GM12891 (cell line): ENCODE data around the gene FABP6. TPM values are rescaled to one million over a fixed set of nuclear protein-coding genes. Genes with fewer than 3 reads are reported as not detected.

Source experiments
- DNase-seq: peaks from one replicate; pipeline ENCODE4 v3.0.0; 2011; ENCODE audit warnings: low spot score; ENCODE audit not compliant: insufficient read length
- FAIRE-seq: peaks from 2 replicates; lab custom pipeline; 2011; peaks lifted over from hg19 to GRCh38; lab: Jason Lieb, UNC
- PAX5 ChIP-seq: IDR thresholded peaks from 2 replicates; pipeline ENCODE4 v1.6.1; 2011; ENCODE audit warnings: low read length, moderate library complexity, mild to moderate bottlenecking; ENCODE audit not compliant: insufficient read depth, severe bottlenecking
- POLR2A ChIP-seq: IDR thresholded peaks from 2 replicates; pipeline ENCODE4 v1.6.1; 2011; ENCODE audit warnings: low read depth, low read length, control low read depth
- POLR2AphosphoS5 ChIP-seq: IDR thresholded peaks from 2 replicates; pipeline ENCODE4 v1.6.1; 2011; ENCODE audit warnings: low read depth, low read length, control low read depth
- POU2F2 ChIP-seq: IDR thresholded peaks from 2 replicates; pipeline ENCODE4 v1.6.1; 2011; ENCODE audit warnings: low read depth, mild to moderate bottlenecking, control low read depth, low read length, moderate library complexity
- SPI1 ChIP-seq: IDR thresholded peaks from 2 replicates; pipeline ENCODE4 v1.6.1; 2011; ENCODE audit warnings: low read depth, low read length, control low read depth
- TAF1 ChIP-seq: IDR thresholded peaks from 2 replicates; pipeline ENCODE4 v1.6.1; 2011; ENCODE audit warnings: low read depth, low read length, control low read depth
- polyA plus RNA-seq: library from polyadenylated mRNA; unstranded; fragments of >200 nt; gene quantifications from one replicate; pipeline ENCODE4 v1.2.1, GENCODE V29; 2012; ENCODE audit warnings: low read depth, missing spikeins, inconsistent platforms; ENCODE audit not compliant: missing spikeins

The FABP6 gene, protein sequence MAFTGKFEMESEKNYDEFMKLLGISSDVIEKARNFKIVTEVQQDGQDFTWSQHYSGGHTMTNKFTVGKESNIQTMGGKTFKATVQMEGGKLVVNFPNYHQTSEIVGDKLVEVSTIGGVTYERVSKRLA
- polyA plus RNA-seq, result 13.0 TPM

DNA sequence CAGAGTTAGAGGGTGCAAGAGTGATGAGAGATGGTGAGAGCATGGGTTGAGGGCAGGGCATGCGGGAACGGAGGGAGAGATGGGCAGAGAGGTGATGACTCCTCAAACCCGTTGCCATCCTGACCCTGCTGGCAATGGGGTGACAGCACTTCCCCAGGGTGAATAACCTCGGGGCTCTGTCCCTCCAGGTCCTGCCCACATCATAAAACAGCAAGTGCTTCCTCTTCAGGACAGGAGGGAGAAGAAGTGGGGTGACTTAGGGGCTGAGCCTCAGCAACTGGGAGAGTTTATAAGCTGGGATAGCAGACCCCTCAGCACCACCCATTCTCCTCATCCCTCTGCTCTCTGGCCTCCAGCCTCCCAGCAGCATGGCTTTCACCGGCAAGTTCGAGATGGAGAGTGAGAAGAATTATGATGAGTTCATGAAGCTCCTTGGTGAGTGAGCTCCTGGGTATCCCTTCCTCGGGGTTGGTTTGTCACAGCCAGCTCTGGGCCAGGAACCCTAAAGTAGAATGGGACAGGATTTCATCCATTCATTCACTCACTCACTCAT, at the start of gene FABP6:
TSS of gene FABP6 (plus strand) at position 317 of the 553 bp plus-strand sequence. CDS start at position 369, 52 bp downstream.
- no peak for TF ChIP-seq SPI1
- no peak for TF ChIP-seq POLR2A
- no peak for TF ChIP-seq PAX5
- no peak for TF ChIP-seq TAF1
- TF ChIP-seq POLR2AphosphoS5, result no peak
- TF ChIP-seq POU2F2, result no peak
- no peak for FAIRE-seq

DNA sequence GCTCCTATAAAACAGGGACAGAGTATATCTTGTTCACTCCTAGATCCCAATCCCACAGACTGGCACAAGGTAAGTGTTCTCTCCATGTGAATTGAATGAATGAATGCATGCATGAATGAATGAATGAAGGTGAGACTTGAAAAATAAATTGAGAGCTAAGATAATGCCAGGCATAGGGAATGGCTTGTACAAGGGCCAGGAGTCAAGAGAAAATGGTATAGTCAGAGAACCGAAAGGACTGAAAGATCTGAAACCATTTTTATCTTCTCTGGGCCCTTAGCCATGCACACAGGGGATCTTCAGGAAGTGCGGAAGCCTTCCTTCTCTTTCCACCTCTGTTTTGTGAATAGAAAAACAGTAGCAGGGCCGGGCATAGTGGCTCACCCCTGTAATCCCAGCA, 48.4 kb upstream of the FABP6 start:
- DNase-seq (no peak), FAIRE-seq (no peak)

More for the DNA sequence above, at the start of gene FABP6:
- no peak for DNase-seq

GRCh38 chr5:160181965-160182622, 47.2 kb upstream of the FABP6 start:
- DNase-seq (no peak), FAIRE-seq (no peak)
- TF ChIP-seq POU2F2 (no peak), PAX5 (no peak), SPI1 (no peak), POLR2A (no peak), TAF1 (no peak), POLR2AphosphoS5 (no peak)

More for the DNA sequence above, 48.4 kb upstream of the FABP6 start:
- TF ChIP-seq POLR2A (no peak), SPI1 (no peak), POU2F2 (no peak), POLR2AphosphoS5 (no peak), PAX5 (no peak), TAF1 (no peak)

DNA sequence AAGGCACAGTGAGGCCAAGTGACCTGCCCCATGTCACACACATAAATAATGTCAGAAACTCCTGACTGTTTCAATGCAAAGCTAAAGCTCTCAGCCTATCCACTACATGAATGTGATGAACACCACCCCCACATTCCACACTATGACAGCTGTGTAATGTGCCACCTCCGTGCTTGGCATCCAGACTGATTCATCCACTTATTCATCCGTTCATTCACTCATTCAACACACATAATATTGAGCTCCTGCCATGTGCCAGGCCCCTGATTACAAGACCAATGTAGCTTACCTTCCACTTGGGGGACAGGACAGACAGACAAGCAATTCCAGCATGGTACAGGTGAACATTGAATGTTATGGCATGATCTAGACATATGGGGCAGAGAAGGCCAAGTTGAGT, 46.2 kb upstream of the FABP6 start:
- DNase-seq, result no peak
- TF ChIP-seq TAF1 (no peak), PAX5 (no peak), POU2F2 (no peak), POLR2A (no peak), POLR2AphosphoS5 (no peak), SPI1 (no peak)
- FAIRE-seq, result no peak

GRCh38 chr5:160185626-160186360, 43.5 kb upstream of the FABP6 start:
- no peak for TF ChIP-seq POU2F2
- no peak for TF ChIP-seq POLR2A
- TF ChIP-seq POLR2AphosphoS5, result no peak
- no peak for TF ChIP-seq SPI1
- TF ChIP-seq TAF1, result no peak
- no peak for TF ChIP-seq PAX5
- no peak for DNase-seq
- no peak for FAIRE-seq

- no peak for FAIRE-seq
- no peak for DNase-seq
- TF ChIP-seq TAF1, result no peak
- no peak for TF ChIP-seq POLR2AphosphoS5
- TF ChIP-seq POLR2A, result no peak
- no peak for TF ChIP-seq SPI1
- no peak for TF ChIP-seq POU2F2
- TF ChIP-seq PAX5, result no peak
Observed at GRCh38 chr5:160186480-160186879, 42.8 kb upstream of the FABP6 start.

DNA sequence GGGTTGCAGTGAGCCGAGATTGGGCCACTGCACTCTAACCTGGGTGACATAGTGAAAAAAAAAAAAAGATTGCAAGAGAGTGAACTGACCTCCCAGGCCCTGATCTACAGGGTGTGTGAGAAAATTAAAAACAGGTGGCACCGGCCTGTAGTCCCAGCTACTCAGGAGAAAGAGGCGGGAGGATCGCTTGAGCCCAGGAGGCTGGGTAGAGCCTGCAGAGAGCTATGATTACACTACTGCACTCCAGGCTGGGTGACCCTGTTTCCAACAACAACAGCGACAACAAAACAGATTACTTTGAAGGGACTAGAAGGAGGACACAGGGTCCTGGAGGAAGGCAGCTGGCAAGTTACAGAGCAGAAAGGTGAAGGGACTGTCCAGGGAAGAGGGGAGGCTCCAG, 42.2 kb upstream of the FABP6 start:
- TF ChIP-seq PAX5, result no peak
- TF ChIP-seq TAF1, result no peak
- no peak for TF ChIP-seq POLR2A
- no peak for TF ChIP-seq POU2F2
- TF ChIP-seq SPI1, result no peak
- TF ChIP-seq POLR2AphosphoS5, result no peak
- DNase-seq (no peak), FAIRE-seq (no peak)

DNA sequence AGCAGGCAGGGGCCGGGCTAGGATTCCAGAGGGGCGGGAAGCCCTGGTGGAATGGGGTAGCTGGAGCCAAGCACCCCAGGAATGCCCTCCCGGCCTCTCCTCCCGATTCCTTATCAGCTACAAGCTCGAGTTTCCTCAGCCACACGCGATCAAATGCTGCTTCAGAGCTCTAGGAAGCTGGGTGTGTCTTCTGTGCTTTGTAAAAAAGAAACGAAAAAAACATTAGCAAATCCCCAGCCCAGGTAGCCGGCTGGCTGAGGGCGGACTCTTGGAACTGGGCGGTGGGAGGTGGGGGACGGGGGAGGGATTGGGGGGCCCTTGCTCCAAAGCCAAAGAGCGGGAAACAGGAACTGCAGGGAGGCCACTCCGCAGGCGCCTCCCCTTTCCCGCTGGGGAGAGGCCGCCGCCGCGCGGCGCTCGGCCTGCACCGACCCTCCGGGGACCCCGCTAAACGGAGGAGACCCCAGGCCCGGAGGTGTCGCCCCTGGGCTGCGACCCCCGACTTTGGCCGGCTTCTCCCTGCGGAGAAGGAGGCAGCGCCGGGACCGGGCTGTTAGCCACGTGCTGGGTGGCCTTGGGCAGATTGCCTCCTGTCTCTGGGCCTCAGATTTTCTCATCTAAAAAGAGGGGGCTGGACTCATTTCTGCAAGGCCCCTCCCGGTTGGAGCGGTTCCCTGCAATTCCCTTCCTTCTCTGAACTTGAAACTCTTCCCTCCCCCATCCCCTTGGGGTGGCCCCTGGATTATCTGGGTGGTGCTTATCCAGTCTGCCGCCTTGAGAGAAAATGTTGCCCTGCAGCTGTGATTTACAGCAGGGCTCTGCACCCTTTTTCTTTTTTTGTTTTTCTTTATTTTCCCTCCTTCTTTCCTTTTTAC, 40.9 kb upstream of the FABP6 start:
- peak; percentile 39 for DNase-seq
- FAIRE-seq, result no peak
- TF ChIP-seq POLR2A (no peak), POU2F2 (no peak), TAF1 (no peak), POLR2AphosphoS5 (no peak), PAX5 (no peak), SPI1 (no peak)
